WTC11 (cell line): ENCODE measurements around the gene FAM124A.

Experiments used
- ATF1 ChIP-seq: sonication (generic); formaldehyde crosslinking; IDR thresholded peaks from 2 replicates; pipeline ENCODE4 v1.8.1; 2023; ENCODE audit warnings: mild to moderate bottlenecking, moderate library complexity, missing genetic modification reagents
- RELA ChIP-seq: sonication (generic); formaldehyde crosslinking; IDR thresholded peaks from 2 replicates; pipeline ENCODE4 v1.8.1; 2022; ENCODE audit warnings: missing genetic modification reagents, mild to moderate bottlenecking, borderline replicate concordance
- ZNF121 ChIP-seq: sonication (generic); formaldehyde crosslinking; IDR thresholded peaks from 2 replicates; pipeline ENCODE4 v1.8.0; 2023; ENCODE audit warnings: missing genetic modification reagents
- TF ChIP-seq, protein P1 (sequence below): fragments of 200-600 bp; IDR thresholded peaks from 2 replicates; pipeline ENCODE4 v1.8.0; 2022; ENCODE audit warnings: antibody characterized with exemption

DNA sequence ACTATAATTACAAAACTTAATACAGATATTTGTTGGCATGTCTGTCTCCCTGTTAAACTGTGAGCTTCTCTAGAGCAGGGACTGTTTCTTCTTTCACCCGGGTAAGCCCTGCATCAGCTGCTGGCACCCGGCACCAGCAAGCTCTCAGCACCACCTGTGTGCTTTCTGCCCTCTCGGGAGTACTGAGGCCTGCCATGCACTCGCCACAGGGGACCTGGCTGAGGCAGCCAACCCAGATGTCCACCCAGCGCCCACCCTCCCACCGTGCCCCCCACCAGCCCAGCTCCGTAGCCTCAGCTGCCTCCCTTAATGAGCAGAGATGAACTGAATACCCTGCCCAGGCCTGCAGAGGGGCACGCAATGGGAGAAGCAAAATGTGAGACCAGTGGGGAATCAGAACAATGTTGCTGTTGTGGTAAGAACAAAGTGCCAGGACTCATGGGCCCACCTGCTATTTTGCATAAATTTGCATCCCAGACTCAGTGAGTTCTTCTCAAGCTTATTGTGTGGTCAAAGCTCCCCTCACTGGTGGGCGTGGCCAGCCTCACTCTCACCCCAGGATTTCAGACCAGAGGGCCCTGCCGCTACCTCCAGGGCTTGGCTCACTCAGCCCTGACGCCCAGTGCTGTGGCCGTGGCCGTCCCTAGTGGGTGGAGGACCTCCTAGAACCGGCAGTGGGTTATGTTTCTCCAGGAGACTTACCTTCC, 102.7 kb downstream of the FAM124A start:
- TF ChIP-seq, protein P1, sequence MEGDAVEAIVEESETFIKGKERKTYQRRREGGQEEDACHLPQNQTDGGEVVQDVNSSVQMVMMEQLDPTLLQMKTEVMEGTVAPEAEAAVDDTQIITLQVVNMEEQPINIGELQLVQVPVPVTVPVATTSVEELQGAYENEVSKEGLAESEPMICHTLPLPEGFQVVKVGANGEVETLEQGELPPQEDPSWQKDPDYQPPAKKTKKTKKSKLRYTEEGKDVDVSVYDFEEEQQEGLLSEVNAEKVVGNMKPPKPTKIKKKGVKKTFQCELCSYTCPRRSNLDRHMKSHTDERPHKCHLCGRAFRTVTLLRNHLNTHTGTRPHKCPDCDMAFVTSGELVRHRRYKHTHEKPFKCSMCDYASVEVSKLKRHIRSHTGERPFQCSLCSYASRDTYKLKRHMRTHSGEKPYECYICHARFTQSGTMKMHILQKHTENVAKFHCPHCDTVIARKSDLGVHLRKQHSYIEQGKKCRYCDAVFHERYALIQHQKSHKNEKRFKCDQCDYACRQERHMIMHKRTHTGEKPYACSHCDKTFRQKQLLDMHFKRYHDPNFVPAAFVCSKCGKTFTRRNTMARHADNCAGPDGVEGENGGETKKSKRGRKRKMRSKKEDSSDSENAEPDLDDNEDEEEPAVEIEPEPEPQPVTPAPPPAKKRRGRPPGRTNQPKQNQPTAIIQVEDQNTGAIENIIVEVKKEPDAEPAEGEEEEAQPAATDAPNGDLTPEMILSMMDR, result no peak
- no peak for TF ChIP-seq RELA (CRISPR knock-in tag)
- no peak for TF ChIP-seq ATF1 (CRISPR knock-in tag)
- no peak for TF ChIP-seq ZNF121
